Esophagus muscularis mucosa (tissue), 4 donors: ENCODE results near the gene ABCC11. TPM values are rescaled to one million over a fixed set of nuclear protein-coding genes. Genes with fewer than 3 reads are reported as not detected.

Source experiments
- DNase-seq: peaks from one replicate; pipeline ENCODE4 v3.0.0-alpha.2; 2017; ENCODE audit errors: extremely low spot score
- H3K27ac ChIP-seq, 4 donors: fragments of 200-600 bp; sonication (generic); replicated peaks in 1 of 4; 1 replicate in 3 of 4; 2 replicates in 1 of 4; pipeline ENCODE4 v1.5.1; 2016 to 2019; ENCODE audit warnings: mild to moderate bottlenecking in 1 of 4
- H3K27me3 ChIP-seq, 4 donors: fragments of 200-600 bp; sonication (generic); one replicate each; pipeline versions ENCODE4 v1.5.1 to v1.6.0; 2016 to 2019
- H3K36me3 ChIP-seq, 4 donors: fragments of 200-600 bp; sonication (generic); one replicate each; pipeline ENCODE4 v1.5.1; 2016 to 2019
- H3K4me1 ChIP-seq, 4 donors: fragments of 200-600 bp; sonication (generic); one replicate each; pipeline ENCODE4 v1.5.1; 2016 to 2019
- H3K4me3 ChIP-seq, 4 donors: fragments of 200-600 bp; sonication (generic); 1 replicate in 2 of 4; 2 replicates in 2 of 4; pipeline ENCODE4 v1.5.1; 2016 to 2019; ENCODE audit warnings: mild to moderate bottlenecking in 4 of 4, moderate library complexity in 1 of 4
- H3K9me3 ChIP-seq, 4 donors: fragments of 200-600 bp; sonication (generic); 1 replicate in 3 of 4; 2 replicates in 1 of 4; pipeline ENCODE4 v1.5.1; 2016 to 2019
- CTCF ChIP-seq, 3 experiments: fragments of 200-600 bp in 2 of 3; fragments of 450-650 bp in 1 of 3; sonication (generic) in 2 of 3; IDR thresholded peaks; one replicate each; pipeline ENCODE4 v1.5.1; 2017 to 2019; ENCODE audit warnings: antibody characterized with exemption in 3 of 3, mild to moderate bottlenecking in 2 of 3, moderate library complexity in 1 of 3
- EP300 ChIP-seq: sonication (generic); formaldehyde crosslinking; IDR thresholded peaks from one replicate; pipeline ENCODE4 v1.6.1; 2017; ENCODE audit warnings: antibody characterized with exemption
- WGBS: methylation state at CpG from one replicate; pipeline ENCODE4 v1.1.5; 2018; 5-methylcytosine and 5-hydroxymethylcytosine counted together
- intact Hi-C: fragments of 100-400 bp; cut with DNase I; formaldehyde crosslinking; loops from one replicate; pipeline ENCODE4 v1.15.1; 2023
- total RNA-seq, 4 donors: library from RNA; depleted of rRNA; stranded (reverse); fragments of >200 nt; gene quantifications; one replicate each; pipeline versions ENCODE4 v1.1.0 to v1.2.1, GENCODE V29; 2016

The ABCC11 gene
- total RNA-seq, 4 donors from 2014 or later: not detected

GRCh38 chr16:48117217-48118105 lies 129.9 kb downstream of the ABCC11 start:
- TF ChIP-seq EP300 (no peak), CTCF (IDR thresholded peaks at IDR 0.05) (peak in 2 of 3 experiments; percentile 11 to 33)
- intact Hi-C loops: no loop called here
- H3K4me1 ChIP-seq: peaks cover 0 to 2% (median 0%) of the 10 kb centered on the region in 4 donors
- H3K4me3 ChIP-seq: no peak overlapping the region
- WGBS: 64% methylated on average over 18 of the region's 22 CpGs
- H3K27ac ChIP-seq: no peak overlapping the region
- H3K9me3 ChIP-seq: no peaks in the 10 kb centered on the region
- no peak for DNase-seq
- H3K36me3 ChIP-seq: no peaks in the 10 kb centered on the region
- H3K27me3 ChIP-seq: peaks cover 0 to 14% (median 0%) of the 10 kb centered on the region in 4 donors

Other genes with a start within 250 kb of the ABCC11 start
- gene ABCC12, start 91.5 kb downstream of the ABCC11 start, total RNA-seq: not detected
- gene LONP2, start 3.2 kb downstream of the ABCC11 start, total RNA-seq: 10 to 100 TPM; 51.4 to 73.4 (median 63.3) TPM
- gene SIAH1, start 137.9 kb upstream of the ABCC11 start, total RNA-seq: 10 to 100 TPM; 21.6 to 31.0 (median 25.9) TPM